Measurements from ENCODE around the gene PIK3R1.

GRCh38 chr5:68339921-68340321 is 124.4 kb downstream of the PIK3R1 start:
- no peak for TF ChIP-seq POLR2A (IDR thresholded peaks at IDR 0.05)
- TF ChIP-seq, protein P1, sequence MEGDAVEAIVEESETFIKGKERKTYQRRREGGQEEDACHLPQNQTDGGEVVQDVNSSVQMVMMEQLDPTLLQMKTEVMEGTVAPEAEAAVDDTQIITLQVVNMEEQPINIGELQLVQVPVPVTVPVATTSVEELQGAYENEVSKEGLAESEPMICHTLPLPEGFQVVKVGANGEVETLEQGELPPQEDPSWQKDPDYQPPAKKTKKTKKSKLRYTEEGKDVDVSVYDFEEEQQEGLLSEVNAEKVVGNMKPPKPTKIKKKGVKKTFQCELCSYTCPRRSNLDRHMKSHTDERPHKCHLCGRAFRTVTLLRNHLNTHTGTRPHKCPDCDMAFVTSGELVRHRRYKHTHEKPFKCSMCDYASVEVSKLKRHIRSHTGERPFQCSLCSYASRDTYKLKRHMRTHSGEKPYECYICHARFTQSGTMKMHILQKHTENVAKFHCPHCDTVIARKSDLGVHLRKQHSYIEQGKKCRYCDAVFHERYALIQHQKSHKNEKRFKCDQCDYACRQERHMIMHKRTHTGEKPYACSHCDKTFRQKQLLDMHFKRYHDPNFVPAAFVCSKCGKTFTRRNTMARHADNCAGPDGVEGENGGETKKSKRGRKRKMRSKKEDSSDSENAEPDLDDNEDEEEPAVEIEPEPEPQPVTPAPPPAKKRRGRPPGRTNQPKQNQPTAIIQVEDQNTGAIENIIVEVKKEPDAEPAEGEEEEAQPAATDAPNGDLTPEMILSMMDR (IDR thresholded peaks at IDR 0.05), result no peak

Data from Peyer's patch (tissue), 4 donors.